HG03432 (cell line): ENCODE data around the gene CRIP1.

Experiments used
- ATAC-seq: cut with Tn5 transposase; IDR thresholded peaks from one replicate; pipeline ENCODE4 v1.9.1; 2021; ENCODE audit warnings: mild to moderate bottlenecking, moderate library complexity; ENCODE audit not compliant: unreplicated experiment

The CRIP1 gene

DNA sequence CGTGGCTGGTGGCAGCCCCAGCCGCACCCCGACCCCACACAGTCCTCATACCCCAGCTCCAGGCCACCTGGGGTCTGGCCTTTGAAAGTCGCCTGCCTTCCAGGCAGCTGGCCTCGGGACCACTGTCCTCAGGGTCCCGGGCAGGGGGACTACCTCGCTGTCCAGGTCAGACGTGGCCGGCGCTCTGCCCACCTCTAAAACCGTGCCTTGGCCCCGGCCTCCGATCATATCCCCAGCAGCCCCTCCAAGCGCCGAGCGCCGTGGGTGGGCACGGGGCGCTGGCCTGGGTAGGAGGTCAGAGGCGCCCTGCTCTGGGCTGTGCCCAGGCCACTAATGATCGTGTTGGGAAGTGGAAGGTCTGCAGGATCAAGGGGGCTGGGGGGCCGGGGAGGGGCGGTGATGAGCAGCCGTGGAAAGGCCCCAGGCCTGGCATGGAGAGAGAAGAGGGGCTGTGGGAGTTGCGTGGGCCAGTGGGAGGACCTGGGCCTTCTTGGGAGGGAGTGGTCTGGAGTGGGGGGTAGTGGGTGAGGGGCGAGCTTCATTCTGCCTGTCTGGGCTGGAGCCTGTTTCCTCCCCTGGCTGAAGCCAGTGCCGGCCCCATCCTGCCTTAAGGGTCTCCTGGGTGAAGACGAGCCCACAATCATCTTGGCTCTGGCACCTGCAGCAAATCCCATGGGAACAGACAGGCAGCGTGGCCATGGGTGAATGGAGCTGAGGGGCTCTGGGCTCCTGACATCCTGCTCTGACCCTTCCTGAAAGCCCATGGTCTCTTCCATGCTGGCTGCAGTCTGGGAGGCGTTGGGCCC lies 44.6 kb downstream of the CRIP1 start:
- ATAC-seq = no peak

- ATAC-seq = no peak
Measured at GRCh38 chr14:105531894-105532623, 45.4 kb downstream of the CRIP1 start.

DNA sequence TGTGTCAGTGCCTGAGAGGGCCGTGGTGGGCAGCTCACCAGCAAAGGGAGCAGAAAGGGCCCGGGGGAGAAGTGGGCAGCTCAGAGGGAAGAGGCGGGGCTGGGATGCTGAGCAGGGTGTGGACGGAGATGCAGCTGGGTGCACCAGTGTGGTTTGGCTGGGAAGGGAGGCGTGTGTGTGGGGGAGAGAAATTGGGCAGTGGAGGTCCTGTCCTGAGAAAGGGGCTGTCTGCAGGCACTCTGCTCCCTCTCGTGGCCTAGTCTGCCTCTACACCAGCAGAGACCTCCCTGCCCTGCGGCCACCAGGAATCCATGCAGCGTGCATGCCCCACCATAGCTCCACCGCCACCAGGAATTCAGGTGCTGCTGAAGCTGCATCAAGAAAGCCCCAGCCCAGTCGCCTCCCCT lies 46.1 kb downstream of the CRIP1 start:
- no peak for ATAC-seq

DNA sequence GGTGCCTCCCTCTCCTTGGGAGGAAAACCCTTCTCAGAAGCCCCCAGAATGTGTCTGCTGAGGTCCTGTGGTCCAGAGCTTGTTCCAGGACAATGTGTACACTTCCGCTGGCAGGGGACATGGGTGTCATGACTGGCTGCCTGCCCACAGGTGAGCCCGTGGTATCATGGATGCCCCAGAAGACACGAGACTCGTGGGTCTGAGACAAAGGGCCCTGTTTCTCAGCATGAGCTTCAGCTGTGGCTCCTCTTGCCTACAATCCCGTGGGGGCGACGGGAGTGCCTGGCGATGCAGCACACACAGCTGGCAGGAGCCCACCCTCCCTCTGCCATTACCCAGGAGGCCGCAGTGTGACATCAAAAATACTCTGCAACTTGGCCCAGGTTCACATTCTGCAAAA lies 46.7 kb downstream of the CRIP1 start:
- no peak for ATAC-seq

DNA sequence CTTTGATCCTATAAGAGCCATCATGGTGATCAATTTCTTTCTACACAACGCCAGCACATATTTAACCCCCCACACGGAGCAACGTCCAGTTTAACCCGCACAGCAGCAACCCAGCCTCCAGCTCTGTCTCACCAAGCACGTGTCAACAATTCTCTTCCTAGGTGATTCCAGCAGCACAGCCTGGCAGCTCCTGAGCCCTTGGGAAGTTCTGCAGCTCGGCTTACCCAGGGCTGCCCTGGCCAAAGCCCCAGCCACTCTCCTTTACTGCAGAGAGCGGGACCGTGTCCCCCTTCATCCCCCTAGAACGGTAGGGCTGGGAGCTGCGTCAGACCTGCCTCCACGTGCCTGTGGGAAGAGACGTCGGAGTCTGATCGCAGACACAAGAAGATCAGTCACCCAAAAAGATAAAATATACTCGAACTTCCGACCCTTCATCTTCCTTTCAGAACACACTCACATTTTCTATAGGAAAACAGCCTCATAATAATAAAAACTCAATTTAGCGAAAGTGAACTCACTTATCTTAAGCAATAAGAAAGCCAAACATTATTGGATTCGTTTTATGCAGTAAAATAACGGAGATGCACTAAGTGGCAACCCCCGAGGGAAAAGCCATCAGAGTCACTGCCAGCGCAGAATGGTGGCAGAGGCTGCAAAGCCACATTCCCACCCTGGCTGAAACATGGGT lies 47.3 kb downstream of the CRIP1 start:
- ATAC-seq = no peak

- no peak for ATAC-seq
Measured at GRCh38 chr14:105534586-105534985, 47.9 kb downstream of the CRIP1 start.

GRCh38 chr14:105536051-105536450 lies 49.4 kb downstream of the CRIP1 start:
- no peak for ATAC-seq

DNA sequence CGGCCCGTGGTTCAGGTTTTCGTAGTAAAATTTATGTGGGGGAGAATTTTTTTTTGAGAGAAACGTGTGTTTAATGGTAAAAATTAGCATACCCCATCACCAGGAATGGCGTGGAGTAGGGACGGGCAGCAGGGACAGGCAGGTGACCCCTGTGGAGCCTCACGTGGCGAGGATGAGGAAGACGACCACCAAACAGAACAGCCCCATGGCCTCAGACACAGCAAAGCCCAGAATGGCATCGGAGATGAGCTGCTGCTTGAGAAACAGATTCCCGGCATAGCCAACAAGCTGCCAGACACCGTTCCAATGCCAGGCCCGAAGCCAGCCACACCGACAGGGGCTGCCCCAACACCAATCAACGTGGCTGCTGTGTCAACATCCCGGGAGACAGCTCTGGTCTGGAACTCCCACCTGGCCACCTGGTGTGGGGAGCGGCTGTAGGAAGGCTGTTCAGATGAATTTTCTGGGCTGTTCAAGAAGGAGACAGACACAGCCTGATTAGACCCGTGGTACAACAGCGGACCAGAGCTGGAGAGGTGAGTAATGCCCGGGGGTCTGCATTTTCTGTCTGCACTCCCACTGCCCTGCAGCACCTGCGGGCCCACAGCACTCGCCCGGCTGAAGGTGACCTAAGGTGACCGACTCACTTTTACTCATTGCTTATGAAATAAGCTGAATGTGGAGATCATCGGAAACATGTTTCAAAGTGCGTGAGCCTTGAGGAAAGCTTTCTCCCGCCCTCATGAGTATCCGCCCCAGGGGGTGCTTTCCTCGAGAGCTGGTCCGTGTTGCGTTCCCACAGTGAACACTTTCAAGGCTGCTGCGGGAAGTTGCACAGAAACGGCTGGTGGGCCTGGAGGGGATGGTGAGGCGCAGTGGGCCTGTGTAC lies 50.2 kb downstream of the CRIP1 start:
- ATAC-seq = no peak

- ATAC-seq = no peak
Measured at GRCh38 chr14:105537580-105538474, 51.1 kb downstream of the CRIP1 start.
